ENCODE data around the gene DNAJB13.

Gene DNAJB13

GRCh38 chr11:73956876-73957653 is 6.2 kb downstream of the DNAJB13 start:
- DNase-seq = no peak

GRCh38 chr11:73957654-73958361 is 7.0 kb downstream of the DNAJB13 start:
- DNase-seq = no peak

GRCh38 chr11:73958521-73959141 is 7.8 kb downstream of the DNAJB13 start:
- no peak for DNase-seq

- no peak for DNase-seq
Measured at GRCh38 chr11:73961321-73961720, 10.5 kb downstream of the DNAJB13 start.

- DNase-seq = no peak
Measured at GRCh38 chr11:73962101-73962705, 11.4 kb downstream of the DNAJB13 start.

GRCh38 chr11:73963861-73964260 is 13.0 kb downstream of the DNAJB13 start:
- DNase-seq = no peak

GRCh38 chr11:73965076-73965763 is 14.4 kb downstream of the DNAJB13 start:
- DNase-seq = no peak

- DNase-seq = no peak
Measured at GRCh38 chr11:73965764-73966121, 14.9 kb downstream of the DNAJB13 start.

- no peak for DNase-seq
Measured at GRCh38 chr11:73968356-73968966, 17.6 kb downstream of the DNAJB13 start.

- DNase-seq = no peak
Measured at GRCh38 chr11:73969091-73969490, 18.3 kb downstream of the DNAJB13 start.

- DNase-seq = no peak
Measured at GRCh38 chr11:73969991-73970800, 19.4 kb downstream of the DNAJB13 start.

GRCh38 chr11:73971175-73971719 is 20.4 kb downstream of the DNAJB13 start:
- no peak for DNase-seq

- DNase-seq = no peak
Measured at GRCh38 chr11:73972187-73972586, 21.4 kb downstream of the DNAJB13 start.

GRCh38 chr11:73972620-73973449 is 22.0 kb downstream of the DNAJB13 start:
- DNase-seq = no peak

- no peak for DNase-seq
Measured at GRCh38 chr11:73974604-73975478, 24.0 kb downstream of the DNAJB13 start.

GRCh38 chr11:73975479-73975757 is 24.6 kb downstream of the DNAJB13 start:
- DNase-seq = no peak

GRCh38 chr11:73976451-73977151 is 25.8 kb downstream of the DNAJB13 start:
- no peak for DNase-seq

- DNase-seq = no peak
Measured at GRCh38 chr11:73977856-73978519, 27.2 kb downstream of the DNAJB13 start.

Data from NCI-H146 (cell line).